GM23338 (cell line): ENCODE data around the gene PDE6H. TPM values are rescaled to one million over a fixed set of nuclear protein-coding genes. Genes with fewer than 3 reads are reported as not detected.

Experiments
- ATAC-seq: fragments of 200-7000 bp; cut with Tn5 transposase; 3 replicates; pipeline ENCODE4 v1.9.1; 2020
- DNase-seq: peaks from one replicate; pipeline ENCODE4 v3.0.0-alpha.2; 2015; ENCODE audit warnings: low spot score
- H2AFZ ChIP-seq: fragments of 200-600 bp; sonication (generic); 2 replicates; pipeline ENCODE4 v1.8.0; 2016; ENCODE audit warnings: antibody characterized with exemption, mild to moderate bottlenecking, moderate library complexity
- H3F3A ChIP-seq: fragments of 200-600 bp; sonication (generic); replicated peaks from 2 replicates; pipeline ENCODE4 v1.8.0; 2017; ENCODE audit warnings: antibody characterized with exemption, mixed run types, low read depth
- H3K27ac ChIP-seq: fragments of 200-600 bp; sonication (generic); 2 replicates; pipeline ENCODE4 v1.6.1; 2016; ENCODE audit warnings: low read depth
- H3K27me3 ChIP-seq: fragments of 200-600 bp; sonication (generic); 2 replicates; pipeline ENCODE4 v1.8.0; 2016; ENCODE audit warnings: mild to moderate bottlenecking, mixed run types, moderate library complexity; ENCODE audit not compliant: insufficient read depth
- H3K36me3 ChIP-seq: fragments of 200-600 bp; sonication (generic); 2 replicates; pipeline ENCODE4 v1.8.0; 2016; ENCODE audit warnings: mild to moderate bottlenecking; ENCODE audit not compliant: insufficient read depth
- H3K4me1 ChIP-seq: fragments of 200-600 bp; sonication (generic); 2 replicates; pipeline ENCODE4 v1.8.0; 2016; ENCODE audit warnings: mild to moderate bottlenecking, moderate library complexity; ENCODE audit not compliant: insufficient read depth
- H3K4me2 ChIP-seq: fragments of 200-600 bp; sonication (generic); 2 replicates; pipeline ENCODE4 v1.7.1; 2017; ENCODE audit warnings: mixed run types
- H3K4me3 ChIP-seq: fragments of 200-600 bp; sonication (generic); 2 replicates; pipeline ENCODE4 v1.6.1; 2016; ENCODE audit warnings: mixed run types
- H3K79me2 ChIP-seq: fragments of 200-600 bp; sonication (generic); replicated peaks from 2 replicates; pipeline ENCODE4 v1.8.0; 2017; ENCODE audit warnings: mild to moderate bottlenecking; ENCODE audit not compliant: insufficient read depth
- H3K9me2 ChIP-seq: fragments of 200-600 bp; sonication (generic); 2 replicates; pipeline ENCODE4 v1.8.0; 2017; ENCODE audit not compliant: insufficient read depth
- H4K20me1 ChIP-seq: fragments of 200-600 bp; sonication (generic); replicated peaks from 2 replicates; pipeline ENCODE4 v1.8.0; 2017; ENCODE audit warnings: mild to moderate bottlenecking; ENCODE audit not compliant: insufficient read depth
- H3K27ac Mint-ChIP-seq: 2 replicates; pipeline ENCODE4 v1.8.0; 2020; ENCODE audit warnings: inconsistent platforms, mild to moderate bottlenecking, moderate library complexity, mixed read lengths
- H3K27me3 Mint-ChIP-seq: 3 replicates; pipeline ENCODE4 v1.8.0; 2022; ENCODE audit warnings: low read depth, mild to moderate bottlenecking, moderate library complexity, mixed read lengths, inconsistent platforms; ENCODE audit not compliant: insufficient read depth, poor library complexity
- H3K36me3 Mint-ChIP-seq: 3 replicates; pipeline ENCODE4 v1.8.0; 2021; ENCODE audit warnings: low read depth, mild to moderate bottlenecking, inconsistent platforms, moderate library complexity, mixed read lengths
- H3K4me1 Mint-ChIP-seq: 3 replicates; pipeline ENCODE4 v1.8.0; 2020; ENCODE audit warnings: mild to moderate bottlenecking, inconsistent platforms, mixed read lengths
- H3K4me3 Mint-ChIP-seq: 3 replicates; pipeline ENCODE4 v1.8.0; 2021; ENCODE audit warnings: moderate library complexity, mild to moderate bottlenecking, inconsistent platforms, mixed read lengths
- H3K9me3 Mint-ChIP-seq: 3 replicates; pipeline ENCODE4 v1.8.0; 2020; ENCODE audit warnings: moderate library complexity, mild to moderate bottlenecking, inconsistent platforms, mixed read lengths
- CREB1 ChIP-seq: fragments of 250-450 bp; sonication (Bioruptor Pico); IDR thresholded peaks from 2 replicates; pipeline ENCODE4 v1.5.0; 2020; ENCODE audit warnings: low read depth, mild to moderate bottlenecking, moderate library complexity
- CTCF ChIP-seq, 2 experiments: fragments of 200-600 bp in 1 of 2; sonication (generic) in 1 of 2; conservative IDR thresholded peaks; 2 replicates each; pipeline versions ENCODE4 v1.5.1 to v1.6.1; 2016 to 2017; ENCODE audit warnings: antibody characterized with exemption in 2 of 2, low read depth in 2 of 2, mild to moderate bottlenecking in 2 of 2, moderate library complexity in 1 of 2
- ETS1 ChIP-seq: IDR thresholded peaks from 2 replicates; pipeline ENCODE4 v1.6.1; 2016; ENCODE audit warnings: antibody characterized with exemption
- EZH2 ChIP-seq: fragments of 200-600 bp; sonication (generic); IDR thresholded peaks from one replicate; pipeline ENCODE4 v1.8.0; 2017; ENCODE audit warnings: antibody characterized with exemption, mild to moderate bottlenecking, low read depth; ENCODE audit not compliant: unreplicated experiment
- EZH2phosphoT487 ChIP-seq: fragments of 200-600 bp; sonication (generic); IDR thresholded peaks from one replicate; pipeline ENCODE4 v1.8.1; 2018; ENCODE audit warnings: antibody characterized with exemption; ENCODE audit not compliant: unreplicated experiment
- JUNB ChIP-seq: IDR thresholded peaks from one replicate; pipeline ENCODE4 v1.6.1; 2016; ENCODE audit warnings: antibody characterized with exemption; ENCODE audit not compliant: unreplicated experiment
- NANOG ChIP-seq: IDR thresholded peaks from 2 replicates; pipeline ENCODE4 v1.6.1; 2016; ENCODE audit warnings: antibody characterized with exemption, borderline replicate concordance
- POLR2AphosphoS5 ChIP-seq: IDR thresholded peaks from 2 replicates; pipeline ENCODE4 v1.6.1; 2016; ENCODE audit warnings: antibody characterized with exemption, low read depth
- REST ChIP-seq: IDR thresholded peaks from one replicate; pipeline ENCODE4 v1.6.1; 2018; ENCODE audit warnings: antibody characterized with exemption; ENCODE audit not compliant: unreplicated experiment
- STAT1 ChIP-seq: IDR thresholded peaks from one replicate; pipeline ENCODE4 v1.6.1; 2016; ENCODE audit warnings: antibody characterized with exemption; ENCODE audit not compliant: unreplicated experiment
- ZNF114 ChIP-seq: fragments of 250-450 bp; sonication (Bioruptor Pico); IDR thresholded peaks from 2 replicates; pipeline ENCODE4 v1.5.0; 2020; ENCODE audit warnings: mild to moderate bottlenecking, moderate library complexity
- ZNF331 ChIP-seq: fragments of 250-450 bp; sonication (Bioruptor Pico); IDR thresholded peaks from 2 replicates; pipeline ENCODE4 v1.5.0; 2020; ENCODE audit warnings: low read depth, mild to moderate bottlenecking, moderate library complexity
- ZNF462 ChIP-seq: fragments of 250-450 bp; sonication (Bioruptor Pico); IDR thresholded peaks from 2 replicates; pipeline ENCODE4 v1.5.0; 2020; ENCODE audit warnings: mild to moderate bottlenecking, moderate library complexity
- polyA plus RNA-seq: library from polyadenylated mRNA; unstranded; fragments of >200 nt; fragmentation: Nextera tagmentation; extraction: Ambion mirVana; gene quantifications from 2 replicates; pipeline ENCODE4 v1.2.1, GENCODE V29; 2016
- total RNA-seq: library from RNA; depleted of rRNA; stranded (reverse); fragments of >200 nt; shearing (Covaris generic); gene quantifications from 2 replicates; pipeline ENCODE4 v1.2.3, GENCODE V29; 2014

PDE6H gene
- total and polyA plus RNA-seq, 2 experiments from 2014 or later = not detected

GRCh38 chr12:14931791-14932560 lies 40.9 kb upstream of the PDE6H start:
- TF ChIP-seq CREB1 (CRISPR knock-in tag) (no peak), REST (no peak), CTCF (conservative IDR thresholded peaks at IDR 0.05; ENCODE audit: low read depth in 2 of 2) (no peak), ZNF331 (CRISPR knock-in tag) (no peak), EZH2phosphoT487 (no peak), ZNF114 (CRISPR knock-in tag) (no peak), STAT1 (no peak), NANOG (no peak), EZH2 (no peak), ZNF462 (CRISPR knock-in tag) (no peak), ETS1 (no peak), POLR2AphosphoS5 (no peak), JUNB (no peak)
- Histone ChIP-seq H3K4me1 (peaks cover 9% of the 10 kb centered on the region; the same call in 1 of the 2 replicates), H3K79me2 (no peaks in the 10 kb centered on the region), H4K20me1 (no peaks in the 10 kb centered on the region), H3K9me2 (no peaks in the 10 kb centered on the region), H3K36me3 (no peaks in the 10 kb centered on the region), H3F3A (no peaks in the 10 kb centered on the region), H3K27ac (no peak overlapping the region), H2AFZ (no peak overlapping the region), H3K4me3 (no peak overlapping the region), H3K27me3 (no peaks in the 10 kb centered on the region), H3K4me2 (no peak overlapping the region)
- no peaks in the 10 kb centered on the region for H3K36me3 Mint-ChIP-seq
- peaks cover 18% of the 10 kb centered on the region; the same call in 2 of the 3 replicates for H3K4me1 Mint-ChIP-seq
- no peak overlapping the region for H3K27ac Mint-ChIP-seq
- no peaks in the 10 kb centered on the region for H3K9me3 Mint-ChIP-seq
- DNase-seq (no peak), ATAC-seq (no peak)
- peaks cover 6% of the 10 kb centered on the region for H3K27me3 Mint-ChIP-seq
- no peak overlapping the region for H3K4me3 Mint-ChIP-seq
